Progenitor cell of endocrine pancreas (in vitro differentiated cells): Measurements from ENCODE around the gene USP14. TPM values are rescaled to one million over a fixed set of nuclear protein-coding genes. Genes with fewer than 3 reads are reported as not detected.

Experiments
- DNase-seq: peaks from one replicate; pipeline ENCODE4 v3.0.0; 2021; ENCODE audit warnings: low spot score; ENCODE audit not compliant: unreplicated experiment
- H3K27ac Mint-ChIP-seq: 2 replicates; pipeline ENCODE4 v1.8.0; 2021; ENCODE audit warnings: mild to moderate bottlenecking, moderate library complexity, mixed read lengths
- H3K27me3 Mint-ChIP-seq: 2 replicates; pipeline ENCODE4 v1.8.0; 2021; ENCODE audit warnings: mixed read lengths
- H3K36me3 Mint-ChIP-seq: 2 replicates; pipeline ENCODE4 v1.8.0; 2022; ENCODE audit warnings: mixed read lengths; ENCODE audit not compliant: insufficient read depth
- H3K4me1 Mint-ChIP-seq: 2 replicates; pipeline ENCODE4 v1.8.0; 2021; ENCODE audit warnings: low read depth, mixed read lengths
- H3K4me3 Mint-ChIP-seq: 2 replicates; pipeline ENCODE4 v1.8.0; 2021; ENCODE audit warnings: low read depth, mild to moderate bottlenecking, moderate library complexity, mixed read lengths
- H3K9me3 Mint-ChIP-seq: 2 replicates; pipeline ENCODE4 v1.8.0; 2021; ENCODE audit warnings: low read depth, mixed read lengths
- total RNA-seq: library from RNA; stranded (reverse); gene quantifications from 2 replicates; pipeline ENCODE4 v1.2.1, GENCODE V29; 2021
- TF ChIP-seq, protein P1 (sequence below): fragments of 200-600 bp; sonication (generic); IDR thresholded peaks from one replicate; pipeline ENCODE4 v1.5.0; 2021; ENCODE audit warnings: antibody characterized with exemption, mild to moderate bottlenecking; ENCODE audit not compliant: unreplicated experiment

Gene USP14
- total RNA-seq, 1 donor from 2014 or later = 54.2 TPM

DNA sequence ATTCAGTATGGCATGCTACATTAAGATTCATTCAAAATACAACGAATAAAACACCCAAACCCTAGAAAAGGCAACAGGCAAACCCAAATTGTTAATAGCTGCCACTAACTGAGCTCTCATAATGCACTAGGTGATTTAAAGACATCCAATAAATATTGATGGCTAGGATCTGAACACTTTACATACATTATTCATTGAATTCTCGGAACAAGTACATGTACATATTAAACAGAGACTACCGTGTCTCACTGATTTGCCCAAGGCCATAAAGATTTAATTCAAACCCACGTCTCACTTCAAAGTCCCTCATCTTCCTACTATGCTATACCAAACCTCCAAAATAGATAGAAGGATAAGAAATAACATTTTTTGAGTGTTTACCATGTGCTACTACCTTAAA is 67.4 kb downstream of the USP14 start:
- TF ChIP-seq, protein P1, sequence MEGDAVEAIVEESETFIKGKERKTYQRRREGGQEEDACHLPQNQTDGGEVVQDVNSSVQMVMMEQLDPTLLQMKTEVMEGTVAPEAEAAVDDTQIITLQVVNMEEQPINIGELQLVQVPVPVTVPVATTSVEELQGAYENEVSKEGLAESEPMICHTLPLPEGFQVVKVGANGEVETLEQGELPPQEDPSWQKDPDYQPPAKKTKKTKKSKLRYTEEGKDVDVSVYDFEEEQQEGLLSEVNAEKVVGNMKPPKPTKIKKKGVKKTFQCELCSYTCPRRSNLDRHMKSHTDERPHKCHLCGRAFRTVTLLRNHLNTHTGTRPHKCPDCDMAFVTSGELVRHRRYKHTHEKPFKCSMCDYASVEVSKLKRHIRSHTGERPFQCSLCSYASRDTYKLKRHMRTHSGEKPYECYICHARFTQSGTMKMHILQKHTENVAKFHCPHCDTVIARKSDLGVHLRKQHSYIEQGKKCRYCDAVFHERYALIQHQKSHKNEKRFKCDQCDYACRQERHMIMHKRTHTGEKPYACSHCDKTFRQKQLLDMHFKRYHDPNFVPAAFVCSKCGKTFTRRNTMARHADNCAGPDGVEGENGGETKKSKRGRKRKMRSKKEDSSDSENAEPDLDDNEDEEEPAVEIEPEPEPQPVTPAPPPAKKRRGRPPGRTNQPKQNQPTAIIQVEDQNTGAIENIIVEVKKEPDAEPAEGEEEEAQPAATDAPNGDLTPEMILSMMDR = no peak
- H3K36me3 Mint-ChIP-seq = peaks cover 48% of the 10 kb centered on the region
- H3K9me3 Mint-ChIP-seq = no peaks in the 10 kb centered on the region
- H3K27me3 Mint-ChIP-seq = no peaks in the 10 kb centered on the region
- no peak overlapping the region for H3K4me3 Mint-ChIP-seq
- no peak overlapping the region for H3K27ac Mint-ChIP-seq
- peaks cover 2% of the 10 kb centered on the region for H3K4me1 Mint-ChIP-seq
- no peak for DNase-seq

DNA sequence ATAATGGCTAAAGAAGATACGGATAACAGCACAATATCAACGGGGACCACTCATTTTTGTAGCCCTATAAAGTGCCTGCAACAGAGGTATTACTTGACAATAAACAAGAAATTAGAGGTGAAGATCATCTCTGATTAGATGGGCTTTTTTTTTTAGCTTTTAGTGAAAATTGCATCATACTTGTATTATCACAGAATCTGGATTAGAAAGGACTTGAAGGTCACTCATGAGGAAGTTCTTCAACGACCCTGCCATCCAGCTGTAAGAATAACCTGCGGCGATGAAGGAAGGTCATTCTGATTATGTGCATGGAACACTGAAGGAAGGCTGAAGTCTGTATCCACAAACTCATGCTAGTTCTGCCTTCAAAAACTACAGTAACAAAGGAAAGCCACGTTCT is 69.0 kb downstream of the USP14 start:
- Mint-ChIP-seq H3K27me3 (no peaks in the 10 kb centered on the region), H3K36me3 (peaks cover 43% of the 10 kb centered on the region), H3K27ac (no peak overlapping the region), H3K4me3 (no peak overlapping the region), H3K9me3 (no peaks in the 10 kb centered on the region), H3K4me1 (no peaks in the 10 kb centered on the region)
- no peak for DNase-seq
- TF ChIP-seq, protein P1 = no peak

DNA sequence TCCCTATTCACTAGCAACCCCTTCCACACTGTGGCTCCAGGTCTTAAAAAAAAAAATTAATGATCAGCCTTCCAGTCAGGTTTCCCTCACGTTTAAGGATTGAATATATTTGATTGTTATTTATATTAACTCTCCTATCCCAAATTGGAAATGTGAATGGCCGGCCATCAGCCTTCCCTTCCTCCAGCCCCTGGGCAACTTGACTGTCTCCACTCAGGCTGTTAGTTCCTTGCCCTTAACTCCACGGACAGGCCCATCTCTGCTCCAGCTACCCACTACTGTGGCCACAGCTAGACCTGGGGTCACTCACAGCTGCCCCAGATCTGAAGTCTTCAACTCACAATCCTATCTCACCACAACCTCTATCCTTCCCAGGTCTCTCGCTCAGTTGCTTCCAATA is 69.5 kb downstream of the USP14 start:
- peaks cover 37% of the 10 kb centered on the region for H3K36me3 Mint-ChIP-seq
- H3K4me1 Mint-ChIP-seq = no peaks in the 10 kb centered on the region
- no peak overlapping the region for H3K27ac Mint-ChIP-seq

DNA sequence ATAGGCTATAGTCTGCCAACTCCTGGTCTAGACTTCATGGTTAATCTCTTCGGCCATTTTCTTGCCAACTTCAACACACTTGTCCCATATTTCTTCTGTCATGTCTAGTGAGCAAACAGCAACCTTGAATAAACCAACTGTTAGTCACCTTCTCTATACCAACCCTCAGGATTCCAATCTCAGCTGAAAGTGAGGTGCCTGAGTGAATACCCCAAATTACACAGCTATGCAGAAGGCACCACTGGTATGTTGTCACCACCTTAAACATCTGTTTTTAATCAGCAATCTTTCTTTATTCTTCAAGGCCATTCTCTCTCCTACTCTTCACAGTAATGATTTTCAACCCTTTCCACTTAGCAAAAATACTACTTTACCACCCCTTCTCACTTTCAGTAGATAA is 70.2 kb downstream of the USP14 start:
- TF ChIP-seq, protein P1 = no peak
- H3K9me3 Mint-ChIP-seq = no peaks in the 10 kb centered on the region
- no peaks in the 10 kb centered on the region for H3K4me1 Mint-ChIP-seq
- no peaks in the 10 kb centered on the region for H3K27me3 Mint-ChIP-seq
- H3K27ac Mint-ChIP-seq = no peak overlapping the region
- no peak overlapping the region for H3K4me3 Mint-ChIP-seq
- H3K36me3 Mint-ChIP-seq = peaks cover 34% of the 10 kb centered on the region
- no peak for DNase-seq

More for the DNA sequence above, 69.5 kb downstream of the USP14 start:
- TF ChIP-seq, protein P1 = no peak
- Mint-ChIP-seq H3K27me3 (no peaks in the 10 kb centered on the region), H3K9me3 (no peaks in the 10 kb centered on the region), H3K4me3 (no peak overlapping the region)
- DNase-seq = no peak

DNA sequence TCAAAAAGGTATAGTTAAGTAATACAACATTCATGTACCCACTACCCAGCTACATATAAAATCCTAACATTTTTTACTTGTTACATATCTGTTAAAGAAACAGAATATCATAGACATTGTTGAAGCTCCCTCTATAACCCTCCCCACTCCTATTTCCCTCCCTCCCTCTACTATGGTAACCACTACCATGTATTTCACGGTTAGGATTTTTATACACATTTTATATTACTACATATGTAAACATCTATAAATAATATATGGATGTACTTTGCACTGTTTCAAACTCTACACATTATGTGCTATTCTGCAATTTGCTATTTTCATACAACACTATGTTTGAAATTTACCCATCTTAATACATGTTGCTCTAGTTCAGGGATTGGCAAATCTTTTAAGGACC is 73.2 kb downstream of the USP14 start:
- no peaks in the 10 kb centered on the region for H3K9me3 Mint-ChIP-seq
- peaks cover 21% of the 10 kb centered on the region for H3K36me3 Mint-ChIP-seq
- no peak overlapping the region for H3K27ac Mint-ChIP-seq
- DNase-seq = no peak
- TF ChIP-seq, protein P1 = no peak
- no peaks in the 10 kb centered on the region for H3K4me1 Mint-ChIP-seq
- no peaks in the 10 kb centered on the region for H3K27me3 Mint-ChIP-seq
- no peak overlapping the region for H3K4me3 Mint-ChIP-seq
